WI38 (cell line): ENCODE measurements around the gene NCAPD2.

ENCODE experiments used
- H3K4me3 ChIP-seq: 2 replicates; pipeline ENCODE4 v1.5.1; 2011; ENCODE audit warnings: low read depth, mild to moderate bottlenecking, control low read depth, low read length
- TF ChIP-seq, protein P1 (sequence below): IDR thresholded peaks from 2 replicates; pipeline ENCODE4 v1.5.1; 2012; ENCODE audit warnings: low read depth, mild to moderate bottlenecking, control low read depth, low read length

The NCAPD2 gene

DNA sequence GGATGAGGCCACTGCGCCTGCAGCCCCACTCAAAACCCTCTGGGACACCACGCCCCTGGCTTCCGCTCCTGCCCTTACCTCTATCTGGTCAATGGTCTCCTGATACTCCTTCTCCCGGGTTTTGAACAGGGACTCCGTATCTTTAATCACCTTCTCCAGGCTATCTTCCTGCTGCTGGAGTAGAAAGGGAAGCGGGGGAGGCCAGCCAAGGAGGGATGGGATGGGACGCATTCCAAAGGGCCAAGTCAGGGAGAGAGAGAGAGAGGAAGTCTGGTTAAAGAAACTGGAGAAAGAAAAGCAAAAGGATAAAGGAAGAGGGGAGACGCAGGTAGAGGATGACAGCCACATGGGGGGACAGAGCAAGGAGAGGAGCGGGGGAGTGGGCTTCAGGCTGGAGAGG is 54.1 kb downstream of the NCAPD2 start:
- H3K4me3 ChIP-seq, result peak overlapping the region; percentile 66
- TF ChIP-seq, protein P1, sequence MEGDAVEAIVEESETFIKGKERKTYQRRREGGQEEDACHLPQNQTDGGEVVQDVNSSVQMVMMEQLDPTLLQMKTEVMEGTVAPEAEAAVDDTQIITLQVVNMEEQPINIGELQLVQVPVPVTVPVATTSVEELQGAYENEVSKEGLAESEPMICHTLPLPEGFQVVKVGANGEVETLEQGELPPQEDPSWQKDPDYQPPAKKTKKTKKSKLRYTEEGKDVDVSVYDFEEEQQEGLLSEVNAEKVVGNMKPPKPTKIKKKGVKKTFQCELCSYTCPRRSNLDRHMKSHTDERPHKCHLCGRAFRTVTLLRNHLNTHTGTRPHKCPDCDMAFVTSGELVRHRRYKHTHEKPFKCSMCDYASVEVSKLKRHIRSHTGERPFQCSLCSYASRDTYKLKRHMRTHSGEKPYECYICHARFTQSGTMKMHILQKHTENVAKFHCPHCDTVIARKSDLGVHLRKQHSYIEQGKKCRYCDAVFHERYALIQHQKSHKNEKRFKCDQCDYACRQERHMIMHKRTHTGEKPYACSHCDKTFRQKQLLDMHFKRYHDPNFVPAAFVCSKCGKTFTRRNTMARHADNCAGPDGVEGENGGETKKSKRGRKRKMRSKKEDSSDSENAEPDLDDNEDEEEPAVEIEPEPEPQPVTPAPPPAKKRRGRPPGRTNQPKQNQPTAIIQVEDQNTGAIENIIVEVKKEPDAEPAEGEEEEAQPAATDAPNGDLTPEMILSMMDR, result no peak

DNA sequence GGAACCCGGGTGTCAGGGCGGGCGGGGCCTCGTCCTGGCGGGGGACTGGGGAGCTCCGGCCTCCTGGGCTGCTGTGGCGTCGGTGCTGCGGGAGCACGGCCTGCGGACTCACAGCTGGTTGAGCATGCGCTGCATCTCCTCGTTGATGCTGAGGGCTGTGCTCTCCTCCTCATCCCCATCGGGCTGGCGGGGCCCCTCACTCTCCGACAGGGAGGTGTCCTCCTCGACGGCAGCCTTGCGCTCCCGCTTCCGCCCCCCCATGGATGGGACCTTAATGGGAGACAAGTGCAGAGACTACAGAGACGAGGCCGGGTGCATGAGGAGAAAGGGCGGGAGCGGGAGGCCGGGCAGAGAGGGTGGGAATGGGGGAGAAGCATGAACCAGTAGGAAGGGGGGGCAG is 54.7 kb downstream of the NCAPD2 start:
- TF ChIP-seq, protein P1, result no peak
- H3K4me3 ChIP-seq, result peak overlapping the region; percentile 66

DNA sequence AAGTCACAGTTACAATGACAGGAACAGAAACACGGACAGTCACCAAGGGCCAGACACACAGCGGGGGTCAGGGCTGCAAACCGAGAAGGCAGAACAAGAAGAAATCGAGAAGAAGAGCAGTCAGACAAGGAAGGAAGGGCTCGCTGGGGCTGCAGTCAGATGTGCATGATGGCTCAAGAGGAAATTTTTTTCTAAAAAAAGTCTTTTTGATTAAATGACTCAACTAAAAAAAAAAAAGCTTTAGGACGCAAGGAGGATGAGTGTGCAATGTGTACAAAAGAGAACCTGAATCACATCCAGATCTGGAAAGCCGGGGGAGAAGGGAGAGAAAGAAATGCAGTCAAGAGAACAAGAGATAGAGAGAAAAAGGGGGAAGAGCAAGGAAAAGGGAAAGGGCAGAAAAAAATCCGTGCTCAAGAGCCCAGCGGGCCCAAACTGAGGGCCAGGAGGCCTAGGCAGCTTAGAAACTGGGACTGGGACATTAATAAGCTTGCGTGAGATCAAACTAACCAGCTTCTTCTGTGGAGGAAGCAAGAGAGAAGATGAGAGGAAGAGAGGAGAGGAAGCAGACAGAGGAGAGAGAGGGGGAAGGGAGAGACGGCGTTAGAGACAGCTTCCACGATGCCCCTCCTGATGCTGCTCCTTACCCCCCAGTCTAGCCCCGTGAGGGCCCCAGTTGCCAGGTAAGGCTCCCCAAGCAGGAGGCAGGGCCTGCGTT is 55.2 kb downstream of the NCAPD2 start:
- H3K4me3 ChIP-seq, result peak overlapping the region; percentile 66
- TF ChIP-seq, protein P1, result no peak

DNA sequence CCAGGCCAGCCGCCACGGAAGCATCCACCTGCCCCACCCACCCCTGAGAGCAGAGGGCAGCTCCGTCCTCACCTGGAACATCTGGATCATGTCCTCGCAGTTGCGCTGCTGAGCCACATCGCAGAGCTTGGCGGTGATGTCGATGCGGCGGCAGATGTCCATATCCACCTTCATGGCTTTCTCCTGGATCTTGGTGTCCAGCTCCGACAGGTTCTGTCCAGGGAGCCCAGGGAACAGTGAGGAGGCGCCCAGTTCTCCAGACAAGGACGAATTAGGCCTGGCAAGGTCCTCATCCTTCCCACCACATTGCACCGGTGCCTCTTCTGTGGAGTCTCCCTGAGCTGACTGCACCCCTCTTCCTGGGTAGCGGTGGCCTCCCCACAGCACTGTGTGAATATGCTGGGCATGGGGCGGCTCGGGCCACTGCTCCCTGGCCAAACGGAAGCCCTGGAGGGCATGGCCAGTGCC is 55.8 kb downstream of the NCAPD2 start:
- H3K4me3 ChIP-seq, result no peak overlapping the region
- TF ChIP-seq, protein P1, result no peak

DNA sequence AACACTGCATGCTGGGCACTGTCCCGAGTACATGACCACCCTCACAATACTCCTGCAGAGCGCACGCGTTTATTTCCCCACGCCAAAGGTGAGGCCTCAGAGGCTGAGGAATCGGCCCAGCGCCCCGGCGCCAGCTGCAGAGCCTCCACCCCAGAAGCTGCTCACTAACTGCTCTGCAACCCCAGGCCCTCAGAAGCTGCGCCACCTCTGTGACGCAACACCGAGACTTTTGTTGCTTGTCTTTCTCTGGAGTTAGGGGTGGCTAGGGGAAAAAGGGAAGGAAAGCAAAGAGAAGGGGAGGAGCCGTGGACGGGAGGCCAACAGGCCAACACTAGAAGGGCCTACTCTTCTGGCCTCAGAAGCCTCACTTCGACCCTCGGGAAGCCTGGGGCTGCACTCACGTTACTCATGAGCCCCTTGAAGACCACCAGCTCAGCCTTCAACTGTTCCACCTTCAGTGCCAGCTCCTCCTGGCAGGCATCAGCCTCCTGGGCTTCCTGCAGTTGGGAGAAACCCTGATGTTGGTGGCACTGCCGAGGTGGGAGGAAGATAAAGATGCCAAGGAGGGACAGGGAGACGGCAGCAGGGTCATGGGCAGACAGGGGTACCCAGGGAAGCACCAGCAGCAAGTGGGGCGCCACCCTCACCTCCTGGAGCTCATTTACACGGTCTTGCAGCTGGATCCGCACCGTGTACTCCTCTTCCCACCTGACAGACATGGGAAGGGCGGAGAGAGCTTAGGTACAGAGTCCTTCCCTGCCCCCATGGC is 56.6 kb downstream of the NCAPD2 start:
- H3K4me3 ChIP-seq, result no peak overlapping the region
- TF ChIP-seq, protein P1, result no peak

DNA sequence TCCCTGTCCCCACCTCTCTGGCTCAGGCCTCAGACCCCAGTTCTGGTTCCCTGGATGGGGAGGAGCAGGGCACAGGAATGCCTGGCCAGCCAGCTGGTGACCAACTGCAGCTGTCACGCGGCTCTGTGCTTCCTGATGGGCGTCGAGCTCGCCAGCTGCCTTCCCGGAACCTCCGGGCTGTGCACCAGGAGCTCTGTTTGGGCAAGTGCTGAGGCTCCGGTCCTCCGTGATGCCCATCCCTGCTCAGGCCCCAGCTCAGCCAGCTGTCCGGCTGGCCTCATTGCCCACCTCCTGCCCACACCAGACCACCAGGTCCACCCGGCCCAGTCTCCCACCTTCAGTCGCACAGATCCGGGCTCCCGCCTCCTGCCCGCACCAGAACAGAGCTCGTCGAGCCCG is 57.2 kb downstream of the NCAPD2 start:
- H3K4me3 ChIP-seq, result no peak overlapping the region
- TF ChIP-seq, protein P1, result no peak
